Measurements from ENCODE around the gene CFAP61.

The CFAP61 gene

DNA sequence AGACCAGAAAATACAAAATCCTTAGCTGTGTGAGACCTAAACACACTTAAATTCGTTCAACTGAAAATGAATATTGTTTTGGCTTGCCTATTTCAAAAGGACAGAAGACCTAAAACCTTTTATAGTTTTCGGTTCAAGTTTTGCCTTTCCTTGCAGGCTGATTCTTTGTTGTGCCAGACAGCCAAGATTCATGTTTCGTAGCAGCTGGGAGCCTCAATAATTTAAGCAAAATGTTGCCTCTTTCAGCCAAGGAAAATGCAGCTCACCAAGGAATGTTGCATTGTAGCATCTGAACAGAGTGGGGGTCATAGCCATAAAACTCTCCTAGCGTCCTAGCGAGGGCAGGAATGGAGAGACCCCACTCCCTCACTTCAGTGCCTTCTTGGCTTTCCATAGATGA, 223.3 kb downstream of the CFAP61 start:
- no peak for DNase-seq
- no peaks in the 10 kb centered on the region for H3K4me1 ChIP-seq (ENCODE audit: control insufficient read depth, insufficient read depth, low read depth, low read length)
- H3K4me2 ChIP-seq (ENCODE audit: low read length, poor library complexity, severe bottlenecking), result no peak overlapping the region
- H2AK5ac ChIP-seq (ENCODE audit: low read length, severe bottlenecking), result no peak overlapping the region
- H3K36me3 ChIP-seq (ENCODE audit: control insufficient read depth in 1 of 2, insufficient read depth in 2 of 2, low read depth in 1 of 2, low read length in 2 of 2), result no peaks in the 10 kb centered on the region
- H3K27ac ChIP-seq (ENCODE audit: low read length, poor library complexity, severe bottlenecking), result no peak overlapping the region
- no peak overlapping the region for H4K91ac ChIP-seq (ENCODE audit: low read length)
- no peaks in the 10 kb centered on the region for H3K9me3 ChIP-seq (ENCODE audit: control insufficient read depth, low read length)
- no peak overlapping the region for H4K8ac ChIP-seq (ENCODE audit: low read length)
- H2BK120ac ChIP-seq (ENCODE audit: low read depth, low read length), result no peak overlapping the region
- WGBS, result 53% methylated on average over 5 of the region's 5 CpGs
- H3K9ac ChIP-seq (ENCODE audit: low read length), result no peak overlapping the region
- H3K4me3 ChIP-seq (ENCODE audit: insufficient read depth in 1 of 2, low read depth in 1 of 2, low read length in 2 of 2), result no peak overlapping the region
- no peak overlapping the region for H3K23ac ChIP-seq (ENCODE audit: low read length in 2 of 2)
- no peak overlapping the region for H2BK15ac ChIP-seq (ENCODE audit: low read depth, poor library complexity, severe bottlenecking)
- no peak overlapping the region for H3K4ac ChIP-seq (ENCODE audit: low read depth in 1 of 2, low read length in 2 of 2)
- peaks cover 0 to 17% of the 10 kb centered on the region in 2 experiments for H3K27me3 ChIP-seq (ENCODE audit: control insufficient read depth in 1 of 2, insufficient read depth in 1 of 2, low read length in 2 of 2)
- H3K14ac ChIP-seq (ENCODE audit: low read length in 2 of 2), result no peak overlapping the region
- no peak overlapping the region for H2BK12ac ChIP-seq (ENCODE audit: low read length in 2 of 2)
- no peaks in the 10 kb centered on the region for H3K79me1 ChIP-seq (replicated peaks; ENCODE audit: low read length, poor library complexity, severe bottlenecking)
- no peak overlapping the region for H2AFZ ChIP-seq (ENCODE audit: low read depth, low read length)
- no peak overlapping the region for H2BK5ac ChIP-seq (ENCODE audit: low read depth, low read length, poor library complexity, severe bottlenecking)
- H3K18ac ChIP-seq (ENCODE audit: low read depth in 1 of 2, low read length in 2 of 2), result no peak overlapping the region

DNA sequence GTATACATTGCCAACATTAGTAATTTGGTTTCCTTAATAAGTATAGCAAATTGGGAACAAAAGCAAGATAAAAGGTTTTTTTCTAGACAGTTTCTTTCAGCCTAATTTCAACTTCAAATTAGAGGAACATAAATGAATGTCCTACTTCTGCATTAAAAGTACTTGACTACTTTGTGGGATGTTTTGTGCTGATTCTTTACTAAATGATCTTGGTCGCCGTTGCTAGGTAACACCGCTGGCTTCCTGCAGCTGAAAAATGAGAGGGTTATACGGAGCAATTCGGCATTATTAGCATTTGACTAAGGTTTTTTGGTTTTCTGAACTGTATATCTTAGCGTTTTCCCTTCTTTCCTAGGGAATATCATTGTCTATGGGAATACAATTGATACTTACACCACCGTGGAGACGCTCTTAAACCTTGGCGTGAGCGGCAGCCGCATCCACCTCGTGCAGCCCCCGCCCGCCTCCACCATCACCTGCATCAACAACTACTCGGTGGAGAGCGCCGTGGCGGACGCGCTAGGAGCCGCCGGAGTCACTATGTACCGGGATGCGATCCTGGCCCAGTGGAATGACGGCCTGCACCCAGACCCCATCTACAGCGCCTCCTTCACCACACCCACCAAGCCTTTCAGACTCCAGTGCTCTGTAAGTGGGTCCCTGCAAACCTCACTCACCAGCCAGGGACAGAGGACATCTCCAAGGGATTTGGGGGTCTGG, 224.6 kb downstream of the CFAP61 start:
- Histone ChIP-seq H3K9ac (ENCODE audit: low read length) (no peak overlapping the region), H4K8ac (ENCODE audit: low read length) (no peak overlapping the region), H3K4me3 (ENCODE audit: insufficient read depth in 1 of 2, low read depth in 1 of 2, low read length in 2 of 2) (no peak overlapping the region), H3K4me2 (ENCODE audit: low read length, poor library complexity, severe bottlenecking) (no peak overlapping the region), H3K79me1 (replicated peaks; ENCODE audit: low read length, poor library complexity, severe bottlenecking) (no peaks in the 10 kb centered on the region), H3K27ac (ENCODE audit: low read length, poor library complexity, severe bottlenecking) (no peak overlapping the region), H2BK120ac (ENCODE audit: low read depth, low read length) (no peak overlapping the region), H3K27me3 (ENCODE audit: control insufficient read depth in 1 of 2, insufficient read depth in 1 of 2, low read length in 2 of 2) (peaks cover 0 to 17% of the 10 kb centered on the region in 2 experiments), H2BK12ac (ENCODE audit: low read length in 2 of 2) (no peak overlapping the region), H3K18ac (ENCODE audit: low read depth in 1 of 2, low read length in 2 of 2) (no peak overlapping the region), H4K91ac (ENCODE audit: low read length) (no peak overlapping the region), H3K4ac (ENCODE audit: low read depth in 1 of 2, low read length in 2 of 2) (no peak overlapping the region), H2BK5ac (ENCODE audit: low read depth, low read length, poor library complexity, severe bottlenecking) (no peak overlapping the region), H2AFZ (ENCODE audit: low read depth, low read length) (no peak overlapping the region), H2BK15ac (ENCODE audit: low read depth, poor library complexity, severe bottlenecking) (no peak overlapping the region), H3K23ac (ENCODE audit: low read length in 2 of 2) (no peak overlapping the region), H2AK5ac (ENCODE audit: low read length, severe bottlenecking) (no peak overlapping the region), H3K36me3 (ENCODE audit: control insufficient read depth in 1 of 2, insufficient read depth in 2 of 2, low read depth in 1 of 2, low read length in 2 of 2) (no peaks in the 10 kb centered on the region), H3K9me3 (ENCODE audit: control insufficient read depth, low read length) (no peaks in the 10 kb centered on the region), H3K14ac (ENCODE audit: low read length in 2 of 2) (no peak overlapping the region), H3K4me1 (ENCODE audit: control insufficient read depth, insufficient read depth, low read depth, low read length) (no peaks in the 10 kb centered on the region)
- 76% methylated on average over 23 of the region's 26 CpGs for WGBS
- DNase-seq, result no peak

DNA sequence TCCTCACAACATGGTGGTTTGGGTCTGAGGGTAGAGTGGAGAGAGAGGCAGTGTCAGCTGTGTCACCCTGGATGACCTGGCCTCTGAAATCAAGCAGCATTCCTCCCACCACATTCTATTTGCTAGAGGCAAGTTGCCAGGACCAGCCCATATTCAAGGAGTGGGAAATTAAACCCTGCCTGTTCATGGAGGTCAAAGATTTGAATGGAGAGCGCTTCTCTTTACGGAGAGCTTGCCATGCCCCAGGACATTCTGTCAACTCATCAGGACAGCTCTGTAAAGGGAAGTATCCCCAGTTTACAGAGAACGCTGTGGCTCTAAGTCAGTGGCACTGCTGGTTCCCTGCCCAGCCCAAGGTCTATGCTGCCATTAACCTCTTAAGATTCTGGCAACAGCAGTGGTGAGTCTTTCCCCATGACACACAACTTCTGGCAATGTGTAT, 225.6 kb downstream of the CFAP61 start:
- Histone ChIP-seq H3K18ac (ENCODE audit: low read depth in 1 of 2, low read length in 2 of 2) (no peak overlapping the region), H3K14ac (ENCODE audit: low read length in 2 of 2) (no peak overlapping the region)
- 86% methylated on average over 3 of the region's 3 CpGs for WGBS

DNA sequence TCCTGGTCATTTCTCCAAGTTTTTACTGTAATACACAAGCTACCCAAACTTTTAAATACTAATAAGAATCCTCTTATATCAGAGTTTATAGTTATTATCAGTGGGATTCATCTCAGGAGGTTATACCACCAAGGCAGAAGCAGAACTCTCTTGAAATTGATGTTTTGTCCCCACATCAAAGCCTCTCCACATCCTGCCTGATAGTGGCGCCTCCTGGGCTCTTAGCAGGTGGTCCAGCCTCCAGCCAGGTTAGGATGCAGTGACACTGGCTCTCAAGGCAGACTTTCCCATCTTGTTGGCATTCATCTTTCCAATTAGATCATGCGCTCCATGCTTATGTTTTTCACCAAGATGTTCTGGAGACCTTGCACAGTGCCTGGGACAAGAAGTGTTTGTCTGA, 233.7 kb downstream of the CFAP61 start:
- Histone ChIP-seq H3K4ac (ENCODE audit: low read depth in 1 of 2, low read length in 2 of 2) (no peak overlapping the region), H2BK12ac (ENCODE audit: low read length in 2 of 2) (no peak overlapping the region), H3K79me1 (replicated peaks; ENCODE audit: low read length, poor library complexity, severe bottlenecking) (no peaks in the 10 kb centered on the region), H4K91ac (ENCODE audit: low read length) (no peak overlapping the region), H3K23ac (ENCODE audit: low read length in 2 of 2) (no peak overlapping the region), H3K27ac (ENCODE audit: low read length, poor library complexity, severe bottlenecking) (no peak overlapping the region), H3K14ac (ENCODE audit: low read length in 2 of 2) (no peak overlapping the region), H2AFZ (ENCODE audit: low read depth, low read length) (no peak overlapping the region), H2BK15ac (ENCODE audit: low read depth, poor library complexity, severe bottlenecking) (no peak overlapping the region), H3K4me1 (ENCODE audit: control insufficient read depth, insufficient read depth, low read depth, low read length) (no peaks in the 10 kb centered on the region), H3K9me3 (ENCODE audit: control insufficient read depth, low read length) (no peaks in the 10 kb centered on the region), H4K8ac (ENCODE audit: low read length) (no peak overlapping the region), H2BK120ac (ENCODE audit: low read depth, low read length) (no peak overlapping the region), H3K4me2 (ENCODE audit: low read length, poor library complexity, severe bottlenecking) (no peak overlapping the region), H3K36me3 (ENCODE audit: control insufficient read depth in 1 of 2, insufficient read depth in 2 of 2, low read depth in 1 of 2, low read length in 2 of 2) (no peaks in the 10 kb centered on the region), H3K4me3 (ENCODE audit: insufficient read depth in 1 of 2, low read depth in 1 of 2, low read length in 2 of 2) (no peak overlapping the region), H2AK5ac (ENCODE audit: low read length, severe bottlenecking) (no peak overlapping the region), H2BK5ac (ENCODE audit: low read depth, low read length, poor library complexity, severe bottlenecking) (no peak overlapping the region), H3K9ac (ENCODE audit: low read length) (no peak overlapping the region), H3K27me3 (ENCODE audit: control insufficient read depth in 1 of 2, insufficient read depth in 1 of 2, low read length in 2 of 2) (peaks cover 0 to 3% of the 10 kb centered on the region in 2 experiments), H3K18ac (ENCODE audit: low read depth in 1 of 2, low read length in 2 of 2) (no peak overlapping the region)
- DNase-seq, result no peak
- WGBS, result 38% methylated on average over 1 of the region's 2 CpGs

More for the DNA sequence above, 225.6 kb downstream of the CFAP61 start:
- Histone ChIP-seq H2BK120ac (ENCODE audit: low read depth, low read length) (no peak overlapping the region), H3K79me1 (replicated peaks; ENCODE audit: low read length, poor library complexity, severe bottlenecking) (no peaks in the 10 kb centered on the region), H2AFZ (ENCODE audit: low read depth, low read length) (no peak overlapping the region), H3K9ac (ENCODE audit: low read length) (no peak overlapping the region), H3K4me2 (ENCODE audit: low read length, poor library complexity, severe bottlenecking) (no peak overlapping the region), H4K8ac (ENCODE audit: low read length) (no peak overlapping the region), H3K27ac (ENCODE audit: low read length, poor library complexity, severe bottlenecking) (no peak overlapping the region), H3K4me3 (ENCODE audit: insufficient read depth in 1 of 2, low read depth in 1 of 2, low read length in 2 of 2) (no peak overlapping the region), H3K9me3 (ENCODE audit: control insufficient read depth, low read length) (no peaks in the 10 kb centered on the region), H3K4me1 (ENCODE audit: control insufficient read depth, insufficient read depth, low read depth, low read length) (no peaks in the 10 kb centered on the region), H3K4ac (ENCODE audit: low read depth in 1 of 2, low read length in 2 of 2) (no peak overlapping the region), H3K23ac (ENCODE audit: low read length in 2 of 2) (no peak overlapping the region), H2BK12ac (ENCODE audit: low read length in 2 of 2) (no peak overlapping the region), H2AK5ac (ENCODE audit: low read length, severe bottlenecking) (no peak overlapping the region), H3K27me3 (ENCODE audit: control insufficient read depth in 1 of 2, insufficient read depth in 1 of 2, low read length in 2 of 2) (peaks cover 0 to 17% of the 10 kb centered on the region in 2 experiments), H2BK15ac (ENCODE audit: low read depth, poor library complexity, severe bottlenecking) (no peak overlapping the region), H2BK5ac (ENCODE audit: low read depth, low read length, poor library complexity, severe bottlenecking) (no peak overlapping the region), H3K36me3 (ENCODE audit: control insufficient read depth in 1 of 2, insufficient read depth in 2 of 2, low read depth in 1 of 2, low read length in 2 of 2) (no peaks in the 10 kb centered on the region), H4K91ac (ENCODE audit: low read length) (no peak overlapping the region)
- DNase-seq, result no peak
